HG02973 (cell line): Measurements from ENCODE around the gene LDLRAD4.

Experiments used
- ATAC-seq: cut with Tn5 transposase; IDR thresholded peaks from one replicate; pipeline ENCODE4 v1.9.1; 2021; ENCODE audit warnings: moderate library complexity; ENCODE audit not compliant: unreplicated experiment

LDLRAD4 gene

GRCh38 chr18:13522861-13523660, 304.5 kb downstream of the LDLRAD4 start:
- ATAC-seq: no peak

DNA sequence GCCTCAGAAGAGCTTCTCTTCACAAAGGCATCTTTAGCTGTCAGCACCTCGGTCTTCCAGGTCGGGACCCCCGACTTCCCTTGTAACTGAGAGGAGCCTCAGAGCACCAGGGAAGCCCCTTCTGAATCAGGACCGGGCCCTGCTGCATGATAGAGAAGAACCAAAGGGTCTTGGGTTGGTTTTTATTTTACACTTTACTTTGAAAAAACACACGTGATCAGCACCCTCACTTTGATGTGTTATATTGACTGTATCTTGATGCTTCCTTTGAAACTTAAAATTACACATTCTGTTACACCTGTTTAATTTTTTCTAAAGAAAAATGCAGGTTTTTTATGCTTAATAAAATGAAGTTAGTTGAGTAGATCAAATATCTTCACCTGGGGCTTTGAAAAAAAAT, 305.5 kb downstream of the LDLRAD4 start:
- ATAC-seq: no peak

DNA sequence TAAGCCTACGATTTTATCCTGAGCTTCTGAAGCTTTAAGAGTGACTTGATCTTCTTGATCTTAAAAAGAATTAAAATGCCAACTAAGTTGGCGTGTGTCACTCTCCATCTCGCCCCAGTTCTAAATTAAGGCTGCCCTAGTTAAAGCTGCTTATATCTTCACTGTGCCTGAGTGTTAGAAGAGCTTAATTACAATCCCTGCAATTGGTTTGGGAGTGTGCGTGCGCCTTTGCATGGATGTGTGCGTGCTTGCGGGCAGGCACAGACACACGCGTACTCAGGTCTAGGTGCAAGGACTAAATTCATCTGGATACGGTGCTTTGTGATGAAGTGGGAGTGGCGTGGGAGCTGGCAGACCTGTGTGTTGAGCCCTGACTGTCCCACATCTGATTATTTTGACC, 306.3 kb downstream of the LDLRAD4 start:
- ATAC-seq: no peak

DNA sequence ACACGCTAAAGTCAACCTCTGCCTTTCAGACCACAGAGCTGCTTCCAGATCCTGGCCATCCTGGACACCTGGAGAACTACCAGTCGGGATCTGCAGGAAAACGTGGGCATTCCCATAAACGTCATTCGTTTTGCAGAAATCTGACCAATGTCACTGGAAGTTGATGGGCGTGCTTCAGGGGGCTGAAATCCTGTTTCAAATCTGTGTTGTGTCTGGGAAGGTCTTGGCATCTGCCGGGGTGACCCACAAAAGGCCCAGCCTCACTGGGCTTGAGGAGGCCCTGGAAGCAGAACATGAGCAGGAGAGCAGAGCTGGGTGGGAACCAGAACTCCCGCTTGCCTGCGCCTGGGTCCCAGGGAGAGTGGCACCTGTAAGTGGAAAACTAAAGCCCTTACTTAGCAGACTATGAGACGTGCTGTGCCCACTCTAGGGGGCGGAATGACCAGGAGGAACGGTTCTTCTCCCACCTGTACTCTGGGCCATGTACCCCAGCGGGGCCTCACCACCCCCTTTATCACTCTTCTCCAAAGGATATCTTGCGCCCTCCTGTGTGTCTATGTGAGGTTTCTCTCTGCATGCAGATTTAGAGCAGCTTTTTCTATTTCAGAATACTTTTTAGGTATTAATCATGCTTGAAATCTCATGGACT, 306.9 kb downstream of the LDLRAD4 start:
- ATAC-seq: no peak

DNA sequence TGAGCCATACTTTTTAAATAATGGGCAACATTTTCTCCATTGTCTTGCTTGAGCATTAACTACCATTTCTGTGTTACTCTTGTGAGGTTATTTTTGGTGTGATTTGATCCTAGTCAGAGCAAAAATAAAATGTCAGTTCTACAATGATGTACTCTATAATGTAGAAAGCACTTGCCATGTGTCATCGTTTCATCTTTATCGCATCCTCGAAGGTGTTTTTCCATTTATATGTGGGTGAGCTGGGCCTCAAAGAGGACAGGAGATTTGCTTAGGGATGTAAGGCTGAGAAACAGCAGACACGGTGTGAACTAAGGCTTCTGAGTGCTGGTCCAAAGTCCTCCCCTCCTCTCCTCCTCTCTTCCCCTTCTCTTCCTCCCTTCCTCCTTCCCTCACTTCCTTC, 308.0 kb downstream of the LDLRAD4 start:
- no peak for ATAC-seq

DNA sequence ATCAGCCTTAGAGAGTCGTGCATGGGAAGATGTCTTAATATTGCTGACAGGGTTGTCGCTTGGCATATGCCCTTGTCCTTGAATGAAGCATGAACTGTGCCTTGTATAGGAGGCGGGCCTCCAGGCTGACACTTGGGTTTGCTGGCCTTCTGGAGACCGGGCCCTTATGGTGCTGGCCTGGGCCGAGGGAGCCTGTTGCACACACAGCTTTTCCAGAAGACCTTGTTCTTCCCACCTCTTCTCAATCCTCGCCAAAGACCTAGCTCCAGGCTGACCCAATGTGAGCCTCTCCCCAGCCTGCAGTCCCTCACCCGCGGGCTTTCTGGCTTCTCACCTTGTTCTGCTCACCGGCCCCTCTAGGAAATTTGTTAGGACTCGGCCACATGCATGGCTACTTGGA, 308.7 kb downstream of the LDLRAD4 start:
- ATAC-seq: no peak

- no peak for ATAC-seq
Observed at GRCh38 chr18:13527730-13528129, 309.2 kb downstream of the LDLRAD4 start.

DNA sequence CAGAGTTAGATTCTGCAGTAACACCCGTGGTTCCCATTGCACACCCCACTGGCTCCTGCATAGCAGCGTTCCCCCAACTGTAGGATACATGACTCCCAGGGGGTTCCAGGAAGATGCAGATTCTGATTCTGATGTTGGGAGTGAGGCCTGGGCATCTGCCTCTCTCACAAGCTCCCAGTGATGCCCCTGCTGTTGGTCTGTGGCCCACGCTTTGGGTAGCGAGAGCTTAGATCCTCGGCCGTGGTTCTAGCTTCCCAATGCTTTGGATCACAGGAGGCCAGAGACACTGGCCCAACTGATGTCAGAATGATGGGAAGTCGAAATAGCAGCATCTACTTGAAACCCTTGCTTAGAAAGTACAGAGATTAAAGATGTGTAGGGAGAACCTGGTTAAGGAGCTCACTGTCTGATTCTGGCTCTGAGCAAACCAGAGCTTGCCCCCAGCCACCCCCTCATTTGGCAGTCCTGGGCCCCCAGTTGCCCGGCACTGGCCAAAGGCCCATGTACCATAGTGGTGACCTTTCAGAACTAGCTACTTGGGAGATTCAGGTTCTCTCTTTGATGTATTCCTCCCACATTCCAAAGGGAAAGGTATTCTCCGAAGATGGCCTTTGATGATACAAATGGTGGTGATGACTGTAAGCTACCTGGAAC, 310.3 kb downstream of the LDLRAD4 start:
- ATAC-seq: no peak

DNA sequence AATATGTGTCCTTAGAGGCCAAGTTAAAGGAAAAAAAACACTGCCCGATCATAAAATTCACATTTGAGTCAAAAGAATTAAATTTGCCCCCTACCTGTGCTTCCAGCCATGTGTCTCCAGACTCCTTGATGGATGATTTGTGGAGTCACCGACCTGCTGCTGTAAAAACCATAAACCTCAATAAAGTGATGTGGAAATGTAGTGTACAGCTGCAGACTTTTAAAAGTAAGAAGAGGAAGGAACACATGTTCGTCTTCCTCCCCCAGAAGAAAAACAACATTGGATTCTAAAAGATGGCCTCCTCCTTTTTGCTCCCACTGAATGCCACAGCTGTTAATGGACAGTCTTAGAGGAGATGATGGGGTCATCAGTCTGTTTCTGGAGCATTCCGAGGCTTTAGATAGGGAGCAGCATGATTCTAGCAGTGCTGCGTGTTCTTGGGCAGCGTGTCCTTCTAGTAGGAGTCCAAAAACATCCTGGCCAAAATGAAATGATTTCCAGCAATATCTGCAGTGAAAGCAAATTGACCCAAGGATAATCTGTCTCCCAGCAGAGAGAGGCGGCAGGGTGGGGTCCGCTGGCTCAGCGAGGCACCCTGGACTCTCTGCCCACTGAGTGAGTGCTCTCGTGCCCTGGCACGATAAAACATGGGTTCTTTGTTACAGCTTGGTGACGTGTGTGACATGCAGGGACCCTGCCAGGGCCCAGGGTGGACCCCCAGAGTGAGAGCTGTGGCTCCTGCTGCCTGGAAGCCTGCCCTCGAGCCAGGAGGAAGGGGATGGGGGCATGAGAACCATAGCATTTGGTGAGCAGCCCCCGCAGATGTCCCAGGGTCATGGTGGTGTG, 311.7 kb downstream of the LDLRAD4 start:
- no peak for ATAC-seq

DNA sequence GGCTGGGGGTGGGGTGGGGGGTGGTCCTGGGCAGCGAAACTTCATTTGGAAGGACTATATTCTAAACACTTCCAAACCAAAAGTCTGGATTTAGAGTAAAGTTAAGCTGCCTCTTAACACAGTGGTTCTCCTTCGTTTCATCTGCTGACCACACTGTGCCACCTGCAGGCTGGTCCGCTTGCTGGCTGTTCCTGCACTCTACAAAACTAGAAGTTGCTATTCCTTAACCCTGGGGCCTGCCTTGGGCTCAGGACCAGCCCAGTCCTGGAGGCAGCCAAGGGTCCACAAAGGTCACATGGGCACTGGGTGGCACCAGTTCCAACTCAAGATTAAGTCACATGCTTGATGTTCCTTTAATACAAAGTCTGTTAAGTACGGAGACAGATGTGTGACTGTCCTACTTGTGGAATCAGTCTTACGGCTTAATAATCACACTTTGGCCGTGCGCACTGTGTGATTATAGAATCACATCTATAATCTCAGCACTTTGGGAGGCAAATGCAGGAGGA, 312.4 kb downstream of the LDLRAD4 start:
- ATAC-seq: no peak

DNA sequence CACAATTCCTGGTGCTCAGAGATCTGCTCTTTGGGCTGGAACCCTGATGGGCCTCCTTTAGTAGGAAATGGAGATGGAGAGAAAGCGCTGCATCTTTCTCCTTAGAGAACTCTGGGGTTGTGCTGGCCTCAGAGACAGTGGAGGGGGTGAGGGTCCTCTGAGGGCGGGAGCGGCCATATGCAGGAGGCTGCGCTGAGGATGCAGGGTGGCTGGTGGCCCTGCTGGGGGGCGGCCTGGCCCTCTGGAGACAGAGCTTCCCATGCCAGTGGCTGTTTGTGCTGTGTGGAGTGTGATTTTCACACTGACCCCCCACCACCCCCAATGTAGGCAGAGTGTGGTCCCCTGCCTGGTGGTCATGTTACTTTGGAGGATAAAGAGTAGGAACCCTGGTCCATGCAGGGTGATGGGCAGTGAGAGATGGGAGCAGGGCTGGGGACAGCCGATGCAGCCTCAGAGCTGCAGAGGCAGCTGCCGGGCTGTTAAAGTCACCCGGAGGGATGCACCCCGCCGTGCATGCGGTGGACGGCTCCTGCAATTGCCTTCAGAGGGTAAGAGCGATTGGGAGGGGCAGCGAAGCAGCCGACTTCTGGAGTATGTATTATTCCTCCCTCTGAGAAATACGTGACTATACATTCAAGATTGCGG, 313.2 kb downstream of the LDLRAD4 start:
- no peak for ATAC-seq

DNA sequence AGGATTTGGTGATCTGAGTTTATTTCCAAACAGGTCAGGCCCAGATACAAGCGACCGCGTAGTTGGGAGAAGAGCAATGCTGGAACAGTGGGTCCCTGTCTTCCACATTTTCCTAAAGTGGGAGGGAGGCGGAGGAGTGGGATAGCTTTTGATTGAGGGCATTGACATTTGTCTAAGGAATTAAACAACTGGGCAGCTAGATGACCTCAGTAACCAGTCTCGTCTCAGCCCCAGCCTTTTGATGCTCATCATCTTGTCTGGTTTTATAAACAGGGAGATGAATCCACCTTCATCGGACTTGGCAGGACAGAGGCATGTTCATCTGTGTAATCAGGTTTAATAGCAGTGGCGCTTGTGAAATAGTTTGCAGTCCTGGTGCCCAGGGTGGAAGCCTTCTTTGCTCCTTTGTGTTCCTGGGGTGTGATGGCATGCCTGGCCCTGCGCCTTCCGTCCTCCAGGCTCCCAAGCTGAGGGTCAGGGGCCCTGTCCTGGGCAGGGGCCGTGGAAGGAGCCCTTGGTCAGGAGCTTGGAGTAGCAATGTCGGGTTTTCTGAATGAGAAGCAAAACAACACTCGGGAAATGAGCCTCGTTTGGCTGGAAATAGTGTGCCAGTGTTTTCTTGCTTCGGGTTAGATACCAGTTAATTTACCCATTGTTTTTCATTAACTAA, 314.0 kb downstream of the LDLRAD4 start:
- ATAC-seq: no peak

DNA sequence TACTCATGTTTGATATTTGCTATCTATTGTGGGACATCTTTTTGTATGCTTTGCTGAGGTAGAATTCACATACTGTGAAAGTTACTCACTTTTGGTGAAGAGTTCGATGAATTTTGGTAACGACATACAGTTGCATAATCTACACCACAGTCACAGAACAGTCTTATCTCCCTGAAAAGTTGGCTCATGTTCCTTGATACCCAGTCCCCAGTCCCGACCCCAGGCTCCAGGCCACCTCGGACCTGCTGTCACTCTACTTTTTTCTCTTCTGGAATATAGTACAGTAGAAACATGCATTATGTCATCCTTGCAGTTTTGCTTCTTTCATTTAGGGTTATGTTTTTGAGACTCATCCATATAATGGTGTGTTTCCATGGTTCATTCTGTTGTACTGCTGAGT, 316.1 kb downstream of the LDLRAD4 start:
- no peak for ATAC-seq

DNA sequence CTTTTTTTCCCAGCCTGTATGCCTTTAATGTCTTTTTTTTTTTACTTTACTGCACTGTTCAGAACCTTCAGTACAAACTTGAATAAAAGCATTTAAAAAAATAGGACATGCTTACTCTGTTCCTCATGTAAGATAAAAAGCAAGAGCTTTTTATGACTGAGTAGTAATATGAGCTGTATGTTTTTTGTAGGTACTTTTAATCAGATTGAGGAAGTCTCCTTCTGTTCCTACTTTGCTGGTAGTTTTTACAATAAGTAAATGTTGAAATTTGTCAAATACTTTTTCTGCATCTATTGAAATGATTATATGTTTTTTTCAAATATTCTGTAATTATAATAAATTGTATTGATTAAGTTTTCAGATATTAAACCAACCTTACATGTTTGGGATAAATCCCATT, 318.0 kb downstream of the LDLRAD4 start:
- no peak for ATAC-seq

DNA sequence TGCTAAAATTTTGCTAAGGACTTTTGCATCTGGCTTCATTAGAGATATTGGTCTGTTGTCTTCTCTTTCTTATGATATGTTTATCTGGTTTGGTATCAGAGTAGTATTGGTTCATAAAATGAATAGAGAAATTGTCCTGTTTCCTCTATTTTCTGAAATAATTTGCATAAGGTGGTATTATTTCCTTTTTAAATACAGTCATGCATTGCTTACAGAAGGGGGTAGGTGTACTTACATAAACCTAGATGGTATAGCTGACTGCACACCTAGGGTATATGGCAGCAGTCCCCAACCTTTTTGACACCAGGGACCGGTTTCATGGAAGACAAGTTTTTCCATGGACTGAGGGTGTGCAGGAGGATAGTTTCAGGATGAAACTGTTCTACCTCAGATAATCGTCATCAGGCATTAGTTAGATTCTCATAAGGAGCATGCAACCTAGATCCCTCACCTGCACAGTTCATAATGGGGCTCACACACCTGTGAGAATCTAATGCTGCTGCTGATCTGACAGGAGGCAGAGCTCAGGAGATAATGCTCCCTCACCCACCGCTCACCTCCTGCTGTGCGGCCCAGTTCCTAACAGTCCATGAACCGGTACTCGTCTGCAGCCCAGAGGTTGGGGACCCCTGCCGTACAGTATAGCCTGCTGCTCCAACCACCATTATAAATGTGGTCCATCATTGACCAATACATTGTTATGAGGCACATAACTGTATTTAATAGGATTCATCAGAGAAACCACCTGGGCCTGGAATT, 318.6 kb downstream of the LDLRAD4 start:
- ATAC-seq: no peak

DNA sequence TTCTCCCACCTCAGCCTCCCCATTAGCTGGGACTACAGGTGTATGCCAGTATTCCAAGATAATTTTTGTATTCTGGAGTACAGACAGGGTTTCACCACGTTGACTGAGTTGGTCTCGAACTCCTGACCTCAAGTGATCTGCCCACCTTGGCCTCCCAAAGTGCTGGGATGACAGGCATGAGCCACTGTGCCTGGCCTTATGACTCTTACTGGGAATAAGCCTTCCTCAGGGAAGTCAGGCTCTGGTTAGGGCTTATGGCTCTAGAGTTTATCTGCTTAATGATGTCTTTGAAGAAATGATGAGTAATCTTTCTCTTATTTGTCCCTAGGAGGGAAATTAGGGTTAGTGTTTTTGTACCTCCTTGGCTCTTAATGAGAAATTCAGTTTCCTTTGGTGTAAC, 320.1 kb downstream of the LDLRAD4 start:
- no peak for ATAC-seq

GRCh38 chr18:13539050-13539449, 320.5 kb downstream of the LDLRAD4 start:
- ATAC-seq: no peak

DNA sequence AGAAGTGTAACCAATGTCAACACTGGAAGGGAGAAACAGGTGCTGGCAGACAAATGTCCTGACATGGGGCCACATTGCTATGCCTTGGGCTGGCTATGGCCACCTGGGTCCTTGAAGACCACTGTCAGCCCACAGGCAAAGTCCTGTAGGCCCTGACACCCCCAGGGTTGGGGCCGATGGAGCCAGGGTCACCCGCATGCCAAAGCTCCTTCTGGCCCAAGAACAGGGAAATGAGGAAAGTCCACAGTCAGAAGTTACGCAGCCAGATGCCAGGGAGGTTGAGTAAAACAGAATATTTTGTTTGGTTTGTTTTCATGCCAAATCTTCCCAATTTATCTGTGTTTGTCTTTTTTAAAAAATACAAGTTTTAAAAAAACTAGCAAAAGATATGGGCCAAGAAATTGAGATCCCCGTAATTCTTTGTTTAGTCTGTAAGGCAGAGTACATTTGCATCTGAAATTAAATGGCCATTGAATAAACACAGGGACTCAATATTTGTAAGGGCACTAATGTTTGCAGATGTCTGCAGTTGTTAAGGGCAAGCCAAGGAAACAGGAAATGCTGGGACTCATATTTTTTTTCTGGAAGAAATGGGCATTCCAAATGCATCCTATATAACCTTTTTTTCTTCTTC, 321.4 kb downstream of the LDLRAD4 start:
- no peak for ATAC-seq
